ENCODE data around the gene FOSL2.

Gene FOSL2

DNA sequence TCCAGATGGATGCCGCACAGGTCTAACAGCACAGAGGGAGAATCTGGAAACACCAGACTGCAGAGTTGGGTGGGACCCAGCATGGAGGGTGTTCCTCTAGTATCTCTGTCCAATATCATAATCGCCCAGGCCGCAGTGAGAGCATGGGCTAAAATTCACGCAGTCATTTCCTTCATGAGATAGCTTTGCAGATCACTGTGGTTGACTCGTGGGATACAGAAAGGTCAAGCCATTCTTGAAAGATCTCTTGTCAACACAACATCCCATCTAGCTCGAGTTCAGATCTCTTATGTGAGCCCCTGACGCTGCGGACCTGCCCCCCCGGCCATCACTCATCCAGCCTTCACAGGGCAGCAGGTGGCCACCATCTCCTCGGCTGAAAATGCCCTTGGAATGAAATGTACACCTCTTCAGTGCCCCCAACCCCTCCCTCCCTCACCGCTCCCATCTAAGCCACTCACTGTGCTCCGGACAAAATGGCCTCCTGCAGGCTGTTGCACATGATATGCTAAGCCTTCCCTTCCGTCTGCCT is 45.9 kb downstream of the FOSL2 start:
- no peak overlapping the region for H3K4me3 ChIP-seq (ENCODE audit: low read length)
- no peak for TF ChIP-seq ZNF274 (IDR thresholded peaks at IDR 0.05; ENCODE audit: low read depth, low read length)

DNA sequence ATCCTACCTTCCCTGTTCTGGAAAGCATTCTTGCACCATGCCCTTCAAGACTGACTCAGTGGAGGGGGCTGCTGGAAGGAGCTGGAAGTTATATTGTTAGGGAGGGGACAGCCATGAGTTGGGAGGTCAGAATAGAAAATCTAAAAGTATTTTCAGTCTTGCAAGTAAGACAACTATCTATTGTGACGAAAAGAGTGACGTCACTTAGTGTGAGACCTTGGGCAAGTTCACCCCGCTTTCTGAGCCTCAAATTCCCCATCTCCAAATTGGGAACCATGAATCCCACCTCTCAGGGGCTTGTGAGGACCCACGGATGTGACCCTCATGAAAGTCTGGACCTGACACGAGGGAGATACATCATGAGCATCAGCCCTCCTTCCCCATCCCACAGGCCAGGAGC is 46.5 kb downstream of the FOSL2 start:
- no peak for TF ChIP-seq ZNF274 (IDR thresholded peaks at IDR 0.05; ENCODE audit: low read depth, low read length)
- H3K4me3 ChIP-seq (ENCODE audit: low read length), result no peak overlapping the region

DNA sequence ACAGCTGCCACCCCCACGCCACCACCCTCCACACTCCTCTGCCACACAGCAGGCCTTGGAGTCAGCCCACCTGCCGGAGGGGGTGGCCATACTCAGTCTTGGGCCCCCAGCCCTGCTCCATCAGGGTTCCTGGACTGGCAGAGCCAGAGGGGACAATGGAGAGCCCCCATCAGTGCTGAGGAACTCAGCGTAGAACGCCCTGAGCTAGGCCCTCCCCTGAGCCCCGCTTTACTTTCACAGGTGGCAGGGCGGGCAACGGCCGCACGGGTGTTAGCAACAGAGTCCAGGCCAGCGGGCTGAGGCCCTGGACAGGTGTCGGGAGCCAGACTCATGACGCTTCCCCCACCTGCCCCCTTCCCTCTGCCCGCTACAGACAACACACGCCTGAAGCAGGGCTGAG is 47.1 kb downstream of the FOSL2 start:
- no peak overlapping the region for H3K4me3 ChIP-seq (ENCODE audit: low read length)
- no peak for TF ChIP-seq ZNF274 (IDR thresholded peaks at IDR 0.05; ENCODE audit: low read depth, low read length)

DNA sequence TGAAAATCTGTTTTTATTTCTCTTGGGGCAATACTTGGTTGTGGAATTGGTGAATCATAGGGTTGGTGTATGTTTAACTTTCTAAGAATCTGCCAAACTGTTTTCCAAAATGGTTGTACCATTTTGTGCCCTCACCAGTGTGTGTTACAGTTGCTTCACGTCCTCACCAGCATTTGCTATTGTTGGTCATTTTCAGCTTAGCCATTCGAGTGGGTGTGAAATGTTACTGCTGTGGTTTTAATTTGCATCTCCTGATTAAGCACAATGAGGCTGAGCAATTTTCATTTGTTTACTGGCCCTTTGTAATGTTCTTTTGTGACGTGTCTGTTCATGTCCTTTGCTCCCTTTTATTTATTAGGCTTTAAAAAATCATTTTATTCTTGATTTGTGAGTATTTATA is 49.7 kb downstream of the FOSL2 start:
- TF ChIP-seq ZNF274 (IDR thresholded peaks at IDR 0.05; ENCODE audit: low read depth, low read length), result no peak
- no peak overlapping the region for H3K4me3 ChIP-seq (ENCODE audit: low read length)

DNA sequence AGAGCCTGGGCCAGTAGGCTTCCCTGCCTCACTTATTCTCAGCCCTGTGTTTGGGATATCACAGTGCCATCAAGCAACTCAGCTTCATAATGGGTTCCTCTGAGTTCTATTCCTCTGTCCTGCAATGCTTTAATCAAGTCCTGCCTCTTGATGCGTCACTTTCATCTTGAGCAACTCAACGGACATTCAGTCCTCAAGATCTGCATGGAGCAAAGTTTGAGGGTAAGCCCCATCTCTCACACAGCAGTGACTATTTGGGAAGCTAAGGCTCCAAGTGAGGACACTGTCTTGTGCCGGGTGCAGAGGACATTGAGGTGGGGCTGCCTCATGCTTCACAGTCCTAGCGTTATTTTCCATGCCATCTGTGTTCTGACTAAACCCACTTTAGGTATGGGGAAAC is 52.3 kb downstream of the FOSL2 start:
- TF ChIP-seq ZNF274 (IDR thresholded peaks at IDR 0.05; ENCODE audit: low read depth, low read length), result no peak
- H3K4me3 ChIP-seq (ENCODE audit: low read length), result no peak overlapping the region

DNA sequence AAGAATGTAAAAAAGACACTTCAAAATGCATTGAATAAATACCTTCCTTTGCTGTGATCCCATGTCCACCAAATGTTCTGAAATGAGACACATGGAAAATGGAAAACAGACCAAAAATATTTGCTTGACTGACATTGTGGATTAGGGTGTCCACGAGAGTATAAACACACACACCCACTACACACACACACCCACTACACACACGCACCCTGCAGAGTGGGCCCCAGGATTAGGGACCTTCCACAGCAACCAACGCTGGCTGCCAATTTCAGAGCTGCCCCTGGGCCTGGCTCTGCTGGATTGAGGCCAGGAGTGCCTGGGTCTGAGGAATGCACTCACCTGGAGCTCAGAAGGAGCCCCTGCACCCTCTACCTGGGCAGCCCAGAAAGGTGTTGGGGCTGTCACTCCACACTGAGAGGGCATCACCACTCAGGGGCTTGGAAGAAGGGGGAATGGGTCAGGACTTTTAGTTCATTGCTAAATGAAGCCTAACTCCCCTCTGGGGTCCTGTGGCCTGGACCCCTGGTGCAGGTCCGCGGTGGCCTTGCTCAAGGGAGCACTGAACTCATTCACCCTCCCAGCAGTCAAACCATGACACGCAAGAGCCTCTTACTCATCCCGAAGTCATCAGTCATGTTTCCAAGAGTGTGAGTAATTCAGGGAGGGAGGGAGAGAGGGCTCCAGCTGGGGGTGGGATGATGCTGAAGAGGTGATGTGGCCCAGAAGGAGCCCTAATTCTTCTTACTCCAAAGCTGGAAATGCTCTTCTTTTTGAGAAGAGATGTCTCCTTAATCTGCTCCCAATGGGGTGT is 53.0 kb downstream of the FOSL2 start:
- TF ChIP-seq ZNF274 (IDR thresholded peaks at IDR 0.05; ENCODE audit: low read depth, low read length), result no peak
- no peak overlapping the region for H3K4me3 ChIP-seq (ENCODE audit: low read length)

DNA sequence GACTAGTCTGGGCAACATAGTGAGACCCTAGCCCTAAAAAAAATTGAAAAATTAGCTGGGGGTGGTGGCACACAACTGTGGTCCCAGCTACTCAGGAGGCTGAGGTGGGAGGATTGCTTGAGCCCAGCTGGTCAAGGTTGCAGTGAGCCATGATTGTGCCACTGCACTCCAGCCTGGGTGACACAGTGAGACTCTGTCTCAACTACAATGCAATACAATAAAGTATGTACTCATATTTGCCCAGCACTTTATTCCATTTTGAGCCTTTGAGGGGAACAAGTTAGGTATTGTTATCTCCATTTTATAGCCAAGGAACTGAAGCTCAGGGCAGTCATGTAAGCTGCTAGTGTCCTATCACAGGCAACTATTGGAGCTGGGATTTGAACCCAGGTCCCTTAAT is 53.9 kb downstream of the FOSL2 start:
- no peak overlapping the region for H3K4me3 ChIP-seq (ENCODE audit: low read length)
- TF ChIP-seq ZNF274 (IDR thresholded peaks at IDR 0.05; ENCODE audit: low read depth, low read length), result no peak

DNA sequence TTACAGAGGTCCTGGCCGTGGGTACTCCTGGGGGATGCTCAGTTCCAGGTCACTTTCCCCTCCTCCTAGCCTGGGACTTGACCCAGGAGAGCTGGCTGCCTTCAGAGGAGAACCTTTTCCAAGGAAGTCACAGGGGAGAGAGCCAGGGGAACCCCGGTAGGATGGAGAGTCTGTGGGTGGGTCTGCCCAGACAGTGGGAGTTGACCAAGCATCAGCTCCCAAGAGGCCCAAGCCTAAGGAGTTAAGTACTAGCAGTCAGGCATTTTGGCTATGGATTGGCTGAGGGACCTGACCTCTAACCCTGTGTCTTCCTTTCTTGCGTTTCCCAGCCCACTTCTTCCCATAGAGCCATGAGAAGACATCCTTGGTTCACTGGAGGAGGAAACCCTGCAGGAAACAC is 54.4 kb downstream of the FOSL2 start:
- no peak for TF ChIP-seq ZNF274 (IDR thresholded peaks at IDR 0.05; ENCODE audit: low read depth, low read length)
- H3K4me3 ChIP-seq (ENCODE audit: low read length), result no peak overlapping the region

DNA sequence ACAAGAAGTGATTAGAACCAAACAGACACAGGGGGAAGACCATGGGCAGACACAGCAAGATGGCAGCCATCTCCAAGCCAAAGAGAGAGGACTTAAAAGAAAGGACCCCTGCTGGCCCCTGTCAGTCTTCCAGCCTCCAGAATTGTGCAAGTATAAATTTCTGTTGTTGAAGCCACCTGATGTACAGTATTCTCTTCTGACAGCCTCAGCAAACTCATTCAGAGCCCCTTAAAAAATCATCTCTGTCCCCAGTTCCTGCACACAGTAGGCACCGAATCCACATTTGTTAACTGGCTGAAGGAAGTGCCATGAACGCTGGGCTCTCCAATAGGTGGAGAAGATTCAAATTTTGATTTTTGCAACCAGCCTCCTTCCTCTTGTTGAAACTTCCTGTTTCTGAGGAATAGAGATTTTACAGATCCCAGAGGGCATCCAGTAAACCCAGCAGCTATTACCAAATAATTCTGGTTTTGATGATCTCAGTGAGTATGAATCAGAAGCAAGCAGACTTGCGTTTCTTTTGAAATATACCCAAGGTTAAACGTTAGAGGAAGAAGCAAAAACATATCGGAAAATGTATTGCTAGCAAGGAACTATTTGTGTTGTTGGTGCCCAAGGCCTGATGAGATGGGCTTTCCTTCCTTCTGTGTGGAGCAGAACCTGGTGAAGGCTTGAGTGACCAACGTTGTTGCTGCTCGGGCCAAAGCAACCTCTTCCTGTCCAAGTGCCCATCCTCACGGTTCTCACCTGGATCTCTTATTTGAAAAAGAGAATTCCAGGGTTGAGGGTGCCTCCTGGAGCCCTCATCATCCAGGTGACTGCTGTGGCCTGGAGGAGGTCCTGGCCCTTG is 55.5 kb downstream of the FOSL2 start:
- TF ChIP-seq ZNF274 (IDR thresholded peaks at IDR 0.05; ENCODE audit: low read depth, low read length), result no peak
- H3K4me3 ChIP-seq (ENCODE audit: low read length), result no peak overlapping the region

DNA sequence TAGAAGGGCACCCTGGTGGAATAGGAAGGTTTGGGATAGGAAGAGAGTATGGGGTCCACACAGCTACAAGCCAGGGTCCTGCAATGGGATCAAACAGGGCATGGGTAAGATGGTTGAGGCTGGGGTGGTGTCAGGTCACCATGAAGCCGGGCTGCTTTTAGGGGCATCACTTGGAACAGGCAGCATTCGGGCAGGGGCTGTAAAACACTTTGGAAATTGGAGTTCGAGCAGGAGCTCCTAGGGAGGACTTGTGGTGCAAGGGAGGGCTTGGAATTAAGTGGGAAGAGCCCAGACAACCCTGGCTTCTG is 56.1 kb downstream of the FOSL2 start:
- no peak for TF ChIP-seq ZNF274 (IDR thresholded peaks at IDR 0.05; ENCODE audit: low read depth, low read length)
- H3K4me3 ChIP-seq (ENCODE audit: low read length), result no peak overlapping the region

DNA sequence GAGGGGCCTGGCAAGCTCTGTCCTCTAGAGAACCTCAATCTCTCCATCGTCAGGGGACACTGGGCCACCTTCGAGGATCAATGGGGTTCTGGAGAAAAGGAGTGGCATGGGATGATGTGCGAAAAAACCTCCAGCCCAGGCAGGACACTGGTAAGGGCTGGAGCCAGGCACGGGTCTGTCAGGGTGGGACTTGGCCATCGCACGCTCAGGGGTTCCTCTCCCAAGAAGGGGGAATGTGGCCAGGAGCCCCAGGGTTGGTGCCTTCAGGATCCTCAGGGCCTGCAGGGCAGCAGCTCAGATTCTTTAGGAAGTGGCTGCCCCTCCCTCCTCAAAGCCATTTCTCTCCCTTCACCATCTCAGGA is 56.4 kb downstream of the FOSL2 start:
- H3K4me3 ChIP-seq (ENCODE audit: low read length), result no peak overlapping the region
- TF ChIP-seq ZNF274 (IDR thresholded peaks at IDR 0.05; ENCODE audit: low read depth, low read length), result no peak

DNA sequence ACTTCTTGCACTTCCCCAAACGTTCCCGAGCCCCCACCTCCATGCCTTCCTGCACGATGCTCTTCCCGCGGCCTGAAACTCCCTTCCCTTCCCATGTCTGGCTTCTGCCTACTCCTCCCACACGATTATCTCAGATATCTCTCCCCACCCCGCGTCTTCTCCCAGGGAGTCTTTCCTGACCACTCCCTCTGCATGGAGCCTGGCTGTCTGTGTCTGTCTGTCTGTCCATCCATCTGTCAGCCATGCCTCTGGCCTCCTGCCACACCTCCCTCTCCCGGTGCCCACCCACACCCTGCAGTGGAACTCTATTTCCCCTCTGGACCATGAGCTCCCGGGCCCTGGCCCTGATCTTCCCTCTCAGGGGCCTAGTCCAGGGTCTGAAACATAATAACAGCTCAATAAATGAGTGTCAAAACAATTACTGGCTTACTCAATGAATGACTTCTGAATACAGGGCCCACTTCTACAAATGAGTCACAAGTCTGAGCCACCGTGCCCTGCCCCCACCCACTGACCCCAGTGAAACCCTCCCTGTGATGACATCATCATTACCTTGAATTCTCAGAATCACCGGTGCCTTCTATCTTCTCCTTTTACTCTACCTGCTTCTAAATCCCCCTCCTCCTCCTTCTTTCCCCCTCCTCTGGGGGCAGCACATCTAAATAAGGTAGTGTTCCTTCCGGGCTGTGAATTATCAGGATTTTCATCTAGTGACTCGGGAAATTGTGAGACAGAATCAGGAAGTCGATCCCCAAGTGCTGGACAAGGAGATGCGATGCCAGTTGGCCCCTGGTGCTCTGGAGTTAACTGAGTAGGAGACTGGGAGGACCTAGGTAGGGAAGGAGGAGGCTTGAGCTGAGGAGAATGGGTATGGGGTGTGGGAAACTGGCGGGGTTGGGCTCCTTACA is 57.1 kb downstream of the FOSL2 start:
- no peak overlapping the region for H3K4me3 ChIP-seq (ENCODE audit: low read length)
- no peak for TF ChIP-seq ZNF274 (IDR thresholded peaks at IDR 0.05; ENCODE audit: low read depth, low read length)

DNA sequence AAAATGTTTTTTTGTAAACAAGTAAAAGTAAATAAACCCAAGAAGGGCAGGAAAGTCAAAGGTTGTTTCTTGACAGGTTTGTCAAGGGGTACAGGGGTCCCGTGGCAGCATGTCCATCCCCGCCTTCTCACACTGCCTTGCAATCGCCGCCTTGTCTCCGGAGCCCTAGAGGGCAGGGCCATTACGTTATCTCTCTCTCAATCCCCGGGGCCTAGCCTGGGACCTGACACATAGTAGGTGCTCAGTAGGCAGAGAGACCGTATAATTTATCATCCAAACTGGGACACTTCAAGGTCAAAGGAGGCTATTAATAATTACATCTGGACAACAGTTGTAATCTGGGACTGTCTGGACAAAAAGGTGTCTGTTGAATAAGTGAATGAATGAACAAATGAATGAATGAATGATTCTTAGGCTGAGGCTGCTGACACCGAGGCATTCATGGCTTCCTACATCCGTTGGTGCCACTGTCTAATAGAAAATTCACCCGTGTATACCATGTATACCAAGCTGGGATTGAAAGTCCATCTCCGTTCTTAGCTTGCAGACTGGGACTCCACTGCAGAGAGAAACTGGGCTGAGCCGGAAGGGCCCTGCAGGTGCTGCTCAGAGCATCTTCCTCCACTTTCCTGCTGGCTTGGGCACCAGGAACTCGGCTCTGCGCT is 58.4 kb downstream of the FOSL2 start:
- no peak for TF ChIP-seq ZNF274 (IDR thresholded peaks at IDR 0.05; ENCODE audit: low read depth, low read length)
- no peak overlapping the region for H3K4me3 ChIP-seq (ENCODE audit: low read length)

All from GM08714 (cell line).